ENCODE data around the gene SOX8.

Gene SOX8

GRCh38 chr16:973366-973765 lies 8.2 kb upstream of the SOX8 start:
- TF ChIP-seq ZFX (IDR thresholded peaks at IDR 0.05; ENCODE audit: borderline replicate concordance) = no peak
- no peak overlapping the region for H3K27ac ChIP-seq

GRCh38 chr16:974001-974601 lies 7.5 kb upstream of the SOX8 start:
- H3K27ac ChIP-seq = no peak overlapping the region
- TF ChIP-seq ZFX (IDR thresholded peaks at IDR 0.05; ENCODE audit: borderline replicate concordance) (no peak), CTCF (IDR thresholded peaks at IDR 0.05) (no peak)

GRCh38 chr16:974611-975261 lies 6.8 kb upstream of the SOX8 start:
- H3K27ac ChIP-seq = no peak overlapping the region
- TF ChIP-seq CTCF (IDR thresholded peaks at IDR 0.05) (no peak), ZFX (IDR thresholded peaks at IDR 0.05; ENCODE audit: borderline replicate concordance) (no peak)

- TF ChIP-seq ZFX (IDR thresholded peaks at IDR 0.05; ENCODE audit: borderline replicate concordance) (no peak), CTCF (IDR thresholded peaks at IDR 0.05) (no peak)
- H3K27ac ChIP-seq = no peak overlapping the region
Observed at GRCh38 chr16:975291-975690, 6.3 kb upstream of the SOX8 start.

GRCh38 chr16:976389-976931 lies 5.1 kb upstream of the SOX8 start:
- no peak overlapping the region for H3K27ac ChIP-seq

GRCh38 chr16:977081-977701 lies 4.4 kb upstream of the SOX8 start:
- TF ChIP-seq ZFX (IDR thresholded peaks at IDR 0.05; ENCODE audit: borderline replicate concordance) (no peak), CTCF (IDR thresholded peaks at IDR 0.05) (no peak)
- no peak overlapping the region for H3K27ac ChIP-seq

More at GRCh38 chr16:976389-976931, 5.1 kb upstream of the SOX8 start:
- TF ChIP-seq CTCF (IDR thresholded peaks at IDR 0.05) (no peak), ZFX (IDR thresholded peaks at IDR 0.05; ENCODE audit: borderline replicate concordance) (no peak)

- no peak overlapping the region for H3K27ac ChIP-seq
- TF ChIP-seq ZFX (IDR thresholded peaks at IDR 0.05; ENCODE audit: borderline replicate concordance) = no peak
- no peak for TF ChIP-seq CTCF (IDR thresholded peaks at IDR 0.05)
Observed at GRCh38 chr16:977896-978295, 3.7 kb upstream of the SOX8 start.

All from 22Rv1 (cell line).